Smooth muscle cell (in vitro differentiated cells): Measurements from ENCODE around the gene PRUNE2. TPM values are rescaled to one million over a fixed set of nuclear protein-coding genes. Genes with fewer than 3 reads are reported as not detected.

ENCODE experiments used
- DNase-seq: peaks from one replicate; lab custom pipeline; 2025; ENCODE audit not compliant: unreplicated experiment; lab: John Stamatoyannopoulos, UW
- H2AFZ ChIP-seq: fragments of 200-600 bp; sonication (generic); 2 replicates; pipeline ENCODE4 v1.6.0; 2016; ENCODE audit warnings: antibody characterized with exemption, low read depth, mild to moderate bottlenecking
- H3F3A ChIP-seq: fragments of 200-600 bp; sonication (generic); 2 replicates; pipeline ENCODE4 v1.6.0; 2017; ENCODE audit warnings: antibody characterized with exemption, low read depth
- H3K27ac ChIP-seq: fragments of 200-600 bp; sonication (generic); 2 replicates; pipeline ENCODE4 v1.5.1; 2016; ENCODE audit warnings: low read depth, mild to moderate bottlenecking
- H3K27me3 ChIP-seq: fragments of 200-600 bp; sonication (generic); 2 replicates; pipeline ENCODE4 v1.6.1; 2016; ENCODE audit warnings: low read depth, mild to moderate bottlenecking
- H3K36me3 ChIP-seq: fragments of 200-600 bp; sonication (generic); 2 replicates; pipeline ENCODE4 v1.5.1; 2016; ENCODE audit warnings: low read depth
- H3K4me1 ChIP-seq: fragments of 200-600 bp; sonication (generic); 2 replicates; pipeline ENCODE4 v1.5.1; 2016; ENCODE audit warnings: low read depth
- H3K4me2 ChIP-seq: fragments of 200-600 bp; sonication (generic); 2 replicates; pipeline ENCODE4 v1.6.0; 2016; ENCODE audit warnings: mild to moderate bottlenecking
- H3K4me3 ChIP-seq: fragments of 200-600 bp; sonication (generic); 2 replicates; pipeline ENCODE4 v1.5.1; 2016; ENCODE audit warnings: mild to moderate bottlenecking
- H3K79me2 ChIP-seq: fragments of 200-600 bp; sonication (generic); 2 replicates; pipeline ENCODE4 v1.6.0; 2016; ENCODE audit warnings: low read depth, mild to moderate bottlenecking
- H3K9ac ChIP-seq: fragments of 200-600 bp; sonication (generic); 2 replicates; pipeline ENCODE4 v1.6.0; 2016; ENCODE audit warnings: low read depth
- H3K9me3 ChIP-seq: fragments of 200-600 bp; sonication (generic); replicated peaks from 2 replicates; pipeline ENCODE4 v1.5.1; 2016; ENCODE audit warnings: low read depth
- H4K20me1 ChIP-seq: fragments of 200-600 bp; sonication (generic); 2 replicates; pipeline ENCODE4 v1.6.0; 2016; ENCODE audit warnings: low read depth
- WGBS: methylation state at CpG from one replicate; pipeline ENCODE4 v1.1.7; 2016; ENCODE audit warnings: low lambda C conversion rate; 5-methylcytosine and 5-hydroxymethylcytosine counted together
- polyA plus RNA-seq: library from polyadenylated mRNA; unstranded; fragments of >200 nt; fragmentation: Nextera tagmentation; extraction: Ambion mirVana; gene quantifications from 2 replicates; pipeline ENCODE4 v1.2.1, GENCODE V29; 2016
- total RNA-seq: library from RNA; depleted of rRNA; stranded (reverse); fragments of >200 nt; gene quantifications from 2 replicates; pipeline ENCODE4 v1.2.3, GENCODE V29; 2014
- TF ChIP-seq, protein P1 (sequence below): fragments of 200-600 bp; sonication (generic); IDR thresholded peaks from 2 replicates; pipeline ENCODE4 v1.5.1; 2017; ENCODE audit warnings: borderline replicate concordance, mild to moderate bottlenecking, antibody characterized with exemption; ENCODE audit not compliant: insufficient read depth, poor library complexity, severe bottlenecking

Gene PRUNE2
- total and polyA plus RNA-seq, 2 experiments from 2014 or later, result 0.79 to 1.9 TPM

- Histone ChIP-seq H4K20me1 (no peaks in the 10 kb centered on the region), H3K4me1 (no peaks in the 10 kb centered on the region), H2AFZ (no peak overlapping the region), H3K9ac (no peak overlapping the region), H3K27ac (no peak overlapping the region), H3K4me3 (no peak overlapping the region), H3K79me2 (no peaks in the 10 kb centered on the region), H3K4me2 (no peak overlapping the region), H3K9me3 (no peaks in the 10 kb centered on the region), H3K27me3 (peaks cover 51% of the 10 kb centered on the region), H3K36me3 (no peaks in the 10 kb centered on the region), H3F3A (peaks cover 5% of the 10 kb centered on the region)
- 88% methylated on average over 3 of the region's 3 CpGs for WGBS
- DNase-seq, result no peak
- TF ChIP-seq, protein P1, sequence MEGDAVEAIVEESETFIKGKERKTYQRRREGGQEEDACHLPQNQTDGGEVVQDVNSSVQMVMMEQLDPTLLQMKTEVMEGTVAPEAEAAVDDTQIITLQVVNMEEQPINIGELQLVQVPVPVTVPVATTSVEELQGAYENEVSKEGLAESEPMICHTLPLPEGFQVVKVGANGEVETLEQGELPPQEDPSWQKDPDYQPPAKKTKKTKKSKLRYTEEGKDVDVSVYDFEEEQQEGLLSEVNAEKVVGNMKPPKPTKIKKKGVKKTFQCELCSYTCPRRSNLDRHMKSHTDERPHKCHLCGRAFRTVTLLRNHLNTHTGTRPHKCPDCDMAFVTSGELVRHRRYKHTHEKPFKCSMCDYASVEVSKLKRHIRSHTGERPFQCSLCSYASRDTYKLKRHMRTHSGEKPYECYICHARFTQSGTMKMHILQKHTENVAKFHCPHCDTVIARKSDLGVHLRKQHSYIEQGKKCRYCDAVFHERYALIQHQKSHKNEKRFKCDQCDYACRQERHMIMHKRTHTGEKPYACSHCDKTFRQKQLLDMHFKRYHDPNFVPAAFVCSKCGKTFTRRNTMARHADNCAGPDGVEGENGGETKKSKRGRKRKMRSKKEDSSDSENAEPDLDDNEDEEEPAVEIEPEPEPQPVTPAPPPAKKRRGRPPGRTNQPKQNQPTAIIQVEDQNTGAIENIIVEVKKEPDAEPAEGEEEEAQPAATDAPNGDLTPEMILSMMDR, result no peak
Observed at GRCh38 chr9:76910861-76911260, 4.9 kb upstream of the PRUNE2 start.

GRCh38 chr9:76906647-76906975 lies 697 bp upstream of the PRUNE2 start:
- Histone ChIP-seq H3K9ac (no peak overlapping the region), H3K4me1 (peaks cover 6% of the 10 kb centered on the region), H3K27ac (no peak overlapping the region), H3K4me3 (peak overlapping the region; percentile 49), H3F3A (no peaks in the 10 kb centered on the region), H3K36me3 (no peaks in the 10 kb centered on the region), H3K4me2 (peak overlapping the region; percentile 80), H3K9me3 (no peaks in the 10 kb centered on the region), H3K27me3 (peaks cover 84% of the 10 kb centered on the region), H3K79me2 (no peaks in the 10 kb centered on the region), H2AFZ (no peak overlapping the region), H4K20me1 (no peaks in the 10 kb centered on the region)
- DNase-seq, result no peak
- TF ChIP-seq, protein P1, result no peak
- WGBS, result 23% methylated on average over 5 of the region's 5 CpGs

DNA sequence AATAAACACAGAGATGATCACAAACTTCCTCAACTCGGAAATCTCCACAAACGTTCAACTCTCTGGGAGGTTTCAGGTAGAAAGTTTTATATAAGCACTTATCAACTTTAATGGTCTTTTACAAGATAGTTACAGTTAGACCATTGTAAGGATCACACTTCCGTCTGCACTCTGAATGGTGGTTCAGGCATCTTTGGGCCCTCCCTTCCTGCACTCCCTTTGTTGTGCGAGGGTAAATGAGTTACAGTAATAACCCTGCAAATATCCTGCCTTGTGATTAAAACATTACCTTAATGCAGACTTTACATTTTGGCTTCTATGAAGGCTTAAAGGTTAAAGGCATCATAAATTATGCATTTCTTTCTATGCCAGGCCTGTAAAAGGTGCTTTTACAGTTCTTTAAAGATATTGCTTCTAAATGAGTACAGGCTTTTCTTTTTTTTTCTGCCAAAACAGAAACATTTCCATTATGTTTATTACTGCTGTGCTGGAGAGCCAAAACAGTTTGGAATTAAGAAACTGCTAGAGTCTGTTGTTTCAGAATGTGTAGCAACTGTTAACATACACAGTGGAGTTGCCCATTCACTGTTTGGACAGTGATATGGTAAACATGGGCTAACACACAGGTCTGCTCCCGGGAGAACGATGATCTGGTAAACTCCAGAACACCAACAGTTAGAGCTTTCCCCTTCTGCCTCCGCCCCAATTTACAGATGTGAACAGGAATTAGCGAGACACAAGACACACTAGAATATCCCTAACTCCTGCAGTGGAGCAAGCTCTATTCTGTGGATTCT lies 1.1 kb downstream of the PRUNE2 start:
- TF ChIP-seq, protein P1, result no peak
- no peaks in the 10 kb centered on the region for H3F3A ChIP-seq
- H3K27ac ChIP-seq, result no peak overlapping the region
- H2AFZ ChIP-seq, result no peak overlapping the region
- WGBS, result 50% methylated on average over 8 of the region's 8 CpGs
- H3K79me2 ChIP-seq, result no peaks in the 10 kb centered on the region
- H3K9me3 ChIP-seq, result no peaks in the 10 kb centered on the region
- H3K4me2 ChIP-seq, result peak overlapping the region; percentile 80
- DNase-seq, result no peak
- H3K4me3 ChIP-seq, result no peak overlapping the region
- H4K20me1 ChIP-seq, result no peaks in the 10 kb centered on the region
- no peak overlapping the region for H3K9ac ChIP-seq
- peaks cover 6% of the 10 kb centered on the region for H3K4me1 ChIP-seq
- peaks cover 96% of the 10 kb centered on the region for H3K27me3 ChIP-seq
- no peaks in the 10 kb centered on the region for H3K36me3 ChIP-seq

DNA sequence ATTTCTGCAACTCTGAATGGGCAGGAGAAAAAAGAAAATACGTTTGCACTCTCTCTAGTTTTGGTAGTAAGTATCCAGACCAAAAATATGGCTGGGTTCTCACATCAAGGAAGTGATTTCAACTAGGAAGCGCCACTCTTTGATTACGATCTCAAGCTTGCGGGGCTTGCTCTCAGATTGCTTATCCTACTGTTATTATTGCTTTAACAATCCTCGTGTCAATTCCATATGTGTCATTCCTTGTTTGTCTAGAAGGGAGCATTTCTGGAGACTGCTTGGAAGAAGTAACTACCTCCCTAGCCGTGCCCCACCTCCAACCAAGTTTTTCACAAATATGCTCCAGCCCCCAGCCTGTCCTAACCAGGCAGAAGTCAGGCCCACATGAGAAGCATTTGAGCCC lies 3.5 kb downstream of the PRUNE2 start:
- Histone ChIP-seq H3K79me2 (no peaks in the 10 kb centered on the region), H3K36me3 (no peaks in the 10 kb centered on the region), H4K20me1 (no peaks in the 10 kb centered on the region), H3K4me3 (no peak overlapping the region), H3K9me3 (no peaks in the 10 kb centered on the region), H3K27ac (no peak overlapping the region), H2AFZ (no peak overlapping the region), H3K27me3 (peaks cover 78% of the 10 kb centered on the region), H3K9ac (no peak overlapping the region), H3K4me2 (no peak overlapping the region), H3K4me1 (peaks cover 6% of the 10 kb centered on the region), H3F3A (no peaks in the 10 kb centered on the region)
- WGBS, result 65% methylated on average over 6 of the region's 6 CpGs
- DNase-seq, result no peak
- TF ChIP-seq, protein P1, result no peak
